Stimulated activated CD4-positive, alpha-beta T cell treated with anti-CD3 and anti-CD28 coated beads, Interleukin-15, amount 100 ng/mL, for 24 hours (primary cell): ENCODE measurements around the gene TC2N.
A peak's percentile ranks its signal among the peaks of the same experiment; 100 is the strongest.
"Not testable (repeated sequence)": the region's sequence is repeated elsewhere in the genome, so short reads cannot be mapped to it uniquely, and the experiment has no call there.

Experiments
- DNase-seq: peaks from one replicate; pipeline ENCODE4 v3.0.0-alpha.2; 2020

TC2N gene

GRCh38 chr14:91867316-91867988, at the start of gene TC2N:
Gene TC2N (minus strand): TSS chr14:91867536. CDS start chr14:91813769, 53,767 bp downstream.
- DNase-seq, result peak; percentile 63

GRCh38 chr14:91912035-91912434, 44.7 kb upstream of the TC2N start:
- DNase-seq, result no peak

- peak; percentile 47 for DNase-seq
These were observed 44.2 kb upstream of the TC2N start for GRCh38 chr14:91911474-91912032.

GRCh38 chr14:91910196-91910595, 42.9 kb upstream of the TC2N start:
- no peak for DNase-seq

- DNase-seq, result no peak
These were observed 39.0 kb upstream of the TC2N start for GRCh38 chr14:91906374-91906773.

- no peak for DNase-seq
These were observed 37.8 kb upstream of the TC2N start for GRCh38 chr14:91904956-91905645.

GRCh38 chr14:91904483-91904882, 37.1 kb upstream of the TC2N start:
- no peak for DNase-seq

- no peak for DNase-seq
These were observed 35.7 kb upstream of the TC2N start for GRCh38 chr14:91903070-91903469.

GRCh38 chr14:91902336-91902735, 35.0 kb upstream of the TC2N start:
- DNase-seq, result no peak

- no peak for DNase-seq
These were observed 34.3 kb upstream of the TC2N start for GRCh38 chr14:91901449-91902226.

- no peak for DNase-seq
These were observed 32.5 kb upstream of the TC2N start for GRCh38 chr14:91899806-91900205.

- no peak for DNase-seq
These were observed 31.9 kb upstream of the TC2N start for GRCh38 chr14:91899213-91899612.

- no peak for DNase-seq
These were observed 31.0 kb upstream of the TC2N start for GRCh38 chr14:91898372-91898771.

- not testable (repeated sequence) for DNase-seq
These were observed 30.4 kb upstream of the TC2N start for GRCh38 chr14:91897716-91898115.

GRCh38 chr14:91897106-91897701, 29.9 kb upstream of the TC2N start:
- DNase-seq, result no peak

GRCh38 chr14:91896419-91896818, 29.1 kb upstream of the TC2N start:
- DNase-seq, result no peak

- peak; percentile 59 for DNase-seq
These were observed 26.3 kb upstream of the TC2N start for GRCh38 chr14:91893669-91894068.

GRCh38 chr14:91893007-91893406, 25.7 kb upstream of the TC2N start:
- DNase-seq, result peak; percentile 31

- DNase-seq, result no peak
These were observed 24.4 kb upstream of the TC2N start for GRCh38 chr14:91891721-91892220.

GRCh38 chr14:91891101-91891500, 23.8 kb upstream of the TC2N start:
- DNase-seq, result no peak

GRCh38 chr14:91890291-91890749, 23.0 kb upstream of the TC2N start:
- no peak for DNase-seq

GRCh38 chr14:91889477-91890211, 22.3 kb upstream of the TC2N start:
- no peak for DNase-seq
